RCC 7860 (cell line): ENCODE results near the gene COPRS.
"Not testable (repeated sequence)": the region's sequence is repeated elsewhere in the genome, so short reads cannot be mapped to it uniquely, and the experiment has no call there.

Experiments used
- DNase-seq: peaks from one replicate; pipeline ENCODE4 v3.0.0-alpha.2; 2015; ENCODE audit warnings: low spot score
- FAIRE-seq: peaks from 2 replicates; lab custom pipeline; 2012; peaks lifted over from hg19 to GRCh38; lab: Jason Lieb, UNC

The COPRS gene

DNA sequence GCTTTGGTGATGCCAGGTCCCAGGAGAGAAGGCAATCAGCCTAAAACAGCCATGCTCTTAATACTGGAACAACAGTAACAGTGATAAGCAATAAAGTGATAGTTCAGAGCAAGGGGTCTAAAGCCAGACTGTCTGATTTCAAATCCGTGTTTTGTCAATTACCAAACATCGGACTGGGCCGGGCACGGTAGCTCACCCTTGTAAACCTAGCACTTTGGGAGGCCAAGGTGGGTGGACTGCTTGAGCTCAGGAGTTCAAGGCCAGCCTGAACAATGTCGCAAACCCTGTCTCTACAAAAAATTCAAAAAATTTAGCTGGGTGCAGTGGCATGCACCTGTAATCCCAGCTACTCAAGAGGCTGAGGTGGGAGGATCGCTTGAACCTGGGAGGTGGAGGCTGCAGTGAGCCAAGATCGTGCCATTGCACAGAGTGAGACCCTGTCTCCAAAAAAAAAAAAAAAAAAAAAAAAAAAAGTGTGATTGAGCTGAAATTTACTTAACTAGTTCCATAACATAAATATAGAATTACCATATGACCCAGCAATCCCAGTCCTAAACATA, 5.1 kb downstream of the COPRS start:
- DNase-seq (no peak), FAIRE-seq (no peak)

DNA sequence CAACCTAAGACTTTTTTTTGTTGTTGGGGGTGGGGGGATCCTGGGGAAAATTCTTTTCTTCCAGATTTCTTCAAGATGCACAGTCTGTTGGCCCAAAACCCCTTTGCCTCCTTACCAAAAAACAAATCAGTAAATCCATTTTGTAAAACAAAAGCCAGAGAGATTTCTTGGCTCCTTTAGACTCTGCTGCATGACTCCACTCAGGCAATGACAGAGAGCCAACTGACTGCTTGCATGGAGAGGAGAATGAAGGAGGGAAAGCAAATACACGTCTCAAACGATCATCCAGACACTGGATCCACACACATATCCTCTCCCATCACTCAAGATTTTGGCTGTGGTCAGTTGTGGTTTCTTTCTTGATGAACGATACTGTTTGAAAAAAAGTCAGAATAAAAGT, 13.8 kb downstream of the COPRS start:
- DNase-seq (no peak), FAIRE-seq (no peak)

DNA sequence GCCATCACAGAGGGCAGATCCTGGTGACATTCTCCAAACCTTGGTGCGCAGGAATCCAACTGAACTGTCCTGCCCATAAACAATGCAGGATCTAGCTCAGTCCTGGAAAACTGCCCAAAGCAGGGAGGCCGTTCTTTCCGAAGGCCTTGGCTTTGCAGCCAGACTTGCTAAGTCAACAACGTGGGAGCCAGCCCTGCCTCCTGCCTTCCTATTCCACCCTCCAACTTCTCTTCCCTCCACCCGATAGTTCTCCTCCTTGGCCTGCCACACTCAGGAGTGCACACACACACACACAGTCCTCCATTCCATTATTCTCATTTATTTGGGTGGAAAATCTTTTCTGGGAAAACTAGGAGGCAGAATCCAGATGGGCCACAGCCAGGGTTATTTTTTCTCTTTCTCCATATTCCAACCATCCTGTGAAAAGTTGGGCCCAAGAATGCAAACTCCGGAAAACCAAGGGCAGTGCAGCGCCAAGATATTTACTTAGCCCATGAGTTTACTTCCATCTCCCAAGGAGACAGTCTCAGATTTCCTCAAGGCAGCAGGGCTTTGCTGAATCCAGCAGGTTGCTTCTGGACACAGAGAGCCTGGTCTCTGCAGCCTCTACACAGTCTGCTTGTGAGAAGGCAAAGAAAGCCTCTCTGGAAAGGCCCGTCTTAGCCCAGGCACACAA, 15.8 kb downstream of the COPRS start:
- no peak for FAIRE-seq
- no peak for DNase-seq

DNA sequence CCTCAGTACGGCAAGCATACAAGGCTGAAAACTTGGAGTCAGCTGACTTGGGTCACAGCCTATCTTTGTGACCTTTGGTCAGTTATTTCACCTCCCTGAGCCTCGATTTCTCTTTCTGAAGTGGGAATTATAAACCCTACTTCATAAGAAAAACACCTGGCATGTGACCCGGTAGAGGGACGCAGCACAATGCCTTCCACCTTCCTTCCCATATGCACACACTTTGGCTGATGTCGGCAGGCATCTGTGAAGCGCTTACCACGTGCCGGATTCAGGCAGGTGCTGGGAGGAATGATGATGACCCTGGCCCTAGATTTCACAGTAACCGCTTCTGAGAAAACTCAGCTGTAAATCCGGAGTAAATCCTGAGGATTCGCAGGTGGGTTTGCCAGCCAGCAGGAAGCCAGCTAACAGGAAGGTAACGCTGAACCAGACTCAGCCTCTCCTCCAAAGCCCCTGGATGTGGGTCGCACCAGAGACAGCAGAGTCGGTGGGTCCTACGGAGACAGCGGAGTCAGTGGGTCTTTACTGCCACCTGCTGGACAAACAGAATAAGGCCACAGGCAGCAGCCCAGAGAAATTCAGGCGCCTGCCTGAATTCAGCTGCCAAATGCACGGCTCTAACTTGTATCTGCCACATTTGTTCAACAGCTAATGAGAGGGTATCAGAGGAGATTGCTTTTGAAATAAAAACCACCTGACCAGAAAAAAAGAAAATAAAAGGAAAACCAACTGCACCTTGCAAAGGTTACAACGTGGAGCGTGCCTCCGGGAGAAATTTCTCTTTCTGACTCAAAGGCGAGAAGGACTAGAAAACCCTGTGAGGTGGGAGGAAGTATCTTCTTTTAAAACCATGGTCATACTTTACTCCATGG, 16.6 kb downstream of the COPRS start:
- DNase-seq (peak; percentile 47), FAIRE-seq (no peak)

DNA sequence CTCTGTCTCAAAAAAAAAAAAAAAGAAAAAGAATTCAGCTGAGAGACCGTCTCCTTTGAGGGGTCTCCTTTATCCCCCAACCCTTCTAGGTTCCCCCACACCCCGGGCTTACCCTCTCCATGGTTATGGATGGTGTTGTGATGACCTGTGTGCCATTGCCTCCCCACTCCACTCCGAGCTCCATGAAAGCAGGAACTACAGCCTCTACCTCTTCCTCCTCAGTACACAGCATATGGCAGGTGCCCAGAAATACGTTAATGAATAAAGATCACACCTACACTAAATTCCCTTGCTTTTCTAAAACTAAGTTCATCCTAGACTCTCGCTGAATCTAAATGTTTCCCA, 17.2 kb downstream of the COPRS start:
- FAIRE-seq = no peak

DNA sequence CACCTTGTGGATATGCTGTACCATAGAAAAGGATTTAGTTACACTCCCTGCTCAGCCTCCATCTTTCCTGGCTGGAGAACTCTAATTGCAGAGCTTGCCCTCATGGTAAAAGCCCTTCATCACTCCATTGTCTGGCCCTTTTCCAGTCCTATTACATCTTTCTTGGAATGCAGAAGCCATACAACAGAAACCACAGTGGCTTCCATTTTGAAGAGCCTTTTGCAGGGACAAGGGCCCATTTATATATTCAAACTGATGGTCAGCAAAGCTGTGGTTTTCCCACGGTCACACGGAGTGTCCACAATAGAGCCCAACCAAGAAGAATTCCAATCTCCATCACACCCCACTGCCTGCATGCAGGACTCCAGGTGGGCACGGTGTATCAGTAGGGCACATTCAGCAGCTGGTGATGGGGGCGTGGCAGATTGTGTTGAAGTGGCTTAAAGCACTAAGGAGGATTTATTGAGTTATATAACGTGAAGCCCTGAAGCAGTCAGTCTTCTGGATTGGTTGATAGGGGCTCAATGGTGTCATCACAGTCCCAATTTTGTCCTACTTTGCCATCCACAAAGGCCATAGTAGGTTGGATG, 20.3 kb downstream of the COPRS start:
- peak; percentile 1 for DNase-seq
- FAIRE-seq = no peak

More for the DNA sequence above, 17.2 kb downstream of the COPRS start:
- no peak for DNase-seq

DNA sequence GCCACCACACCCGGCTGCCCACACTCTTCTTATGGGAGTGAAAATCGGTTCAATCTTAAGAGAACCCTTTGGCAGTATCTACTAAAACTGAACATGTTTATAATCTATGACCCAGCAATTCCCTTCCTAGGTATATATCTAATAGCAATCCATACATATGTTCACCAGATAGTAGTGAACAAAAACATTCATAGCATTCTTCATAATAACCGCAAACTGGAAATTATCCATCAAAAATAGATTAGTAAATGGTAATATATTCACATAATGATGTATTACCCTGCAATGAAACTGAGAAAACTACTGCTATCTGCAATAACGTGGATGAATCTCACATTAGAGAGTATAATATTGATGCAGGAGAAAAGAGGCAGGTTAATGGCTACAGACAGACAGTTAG, 23.1 kb downstream of the COPRS start:
- FAIRE-seq (no peak), DNase-seq (no peak)

DNA sequence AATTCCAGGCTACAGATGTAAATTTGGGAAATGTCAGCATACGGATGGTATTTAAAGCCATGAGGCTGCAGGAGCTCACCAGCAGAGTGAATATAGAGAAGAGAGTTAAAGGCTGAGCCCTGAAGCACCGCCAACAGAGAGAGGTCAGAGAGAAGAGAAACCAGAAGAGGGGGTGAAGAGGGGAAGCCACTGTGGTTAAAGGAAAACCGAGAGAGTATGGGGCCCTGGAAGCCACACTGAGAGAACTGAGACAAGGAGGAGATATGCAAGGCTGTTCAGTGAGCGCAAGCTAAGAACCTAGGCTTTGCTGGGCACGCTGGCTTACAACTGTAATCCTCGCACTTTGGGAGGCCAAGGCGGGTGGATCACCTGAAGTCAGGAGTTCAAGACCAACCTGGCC, 24.6 kb downstream of the COPRS start:
- FAIRE-seq (no peak), DNase-seq (no peak)

DNA sequence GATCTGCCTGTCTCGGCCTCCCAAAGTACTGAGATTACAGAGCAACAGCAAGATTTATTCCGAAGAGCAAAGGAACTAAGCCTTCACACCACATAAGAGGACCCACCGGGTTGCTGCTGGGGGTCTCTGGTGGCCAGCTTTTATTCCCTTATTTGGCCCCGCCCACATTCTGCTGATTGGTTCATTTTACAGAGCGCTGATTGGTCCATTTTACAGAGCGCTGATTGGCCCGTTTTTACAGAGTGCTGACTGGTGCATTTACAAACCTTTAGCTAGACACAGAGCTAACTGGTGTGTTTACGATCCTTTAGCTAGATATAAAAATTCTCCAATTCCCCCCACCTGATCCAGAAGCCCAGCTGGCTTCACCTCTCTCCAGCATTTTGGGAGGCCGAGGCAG, 26.3 kb downstream of the COPRS start:
- no peak for FAIRE-seq

DNA sequence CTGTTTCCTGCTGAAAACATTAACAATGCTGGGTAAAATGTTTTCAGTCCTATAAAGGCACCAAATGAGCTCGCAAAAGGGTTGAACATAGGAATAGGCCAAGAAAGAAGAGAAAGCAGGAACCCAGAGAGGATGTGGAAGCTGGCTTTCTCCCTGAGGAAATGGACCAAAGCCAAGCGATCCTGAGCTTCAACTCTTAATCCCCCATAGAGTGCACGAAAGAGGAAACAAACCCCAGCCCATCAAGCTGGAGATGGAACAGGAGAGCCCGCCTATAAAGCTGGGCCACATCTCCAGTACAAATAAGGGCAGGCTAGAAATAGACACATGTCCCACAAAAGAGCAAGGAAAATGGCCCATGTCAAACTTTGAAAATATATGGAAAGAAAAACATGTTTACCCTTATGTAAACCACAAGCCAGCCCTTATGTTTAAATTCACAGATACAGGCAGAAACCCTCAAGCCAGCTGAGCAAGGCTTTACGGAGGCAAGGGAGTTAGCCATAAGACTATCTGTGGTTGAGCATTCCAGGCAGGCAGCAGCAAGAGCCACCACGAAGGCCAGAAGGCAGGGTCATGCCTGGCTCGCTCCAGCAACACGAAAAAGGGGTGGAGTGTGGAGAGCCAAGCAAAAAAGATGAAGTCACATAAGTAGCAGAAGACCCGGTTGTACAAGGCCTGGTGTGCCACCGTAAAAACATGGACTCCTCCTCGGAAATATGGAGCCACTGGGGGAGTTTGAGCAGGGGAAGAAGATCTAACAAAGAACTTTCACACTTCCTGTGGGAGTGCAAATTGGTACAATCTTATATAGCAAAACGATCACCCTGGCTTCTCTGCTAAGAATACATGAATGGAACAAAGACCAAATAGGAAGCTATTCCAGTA, 27.8 kb downstream of the COPRS start:
- FAIRE-seq = no peak
- no peak for DNase-seq

More for the DNA sequence above, 26.3 kb downstream of the COPRS start:
- DNase-seq = no peak

DNA sequence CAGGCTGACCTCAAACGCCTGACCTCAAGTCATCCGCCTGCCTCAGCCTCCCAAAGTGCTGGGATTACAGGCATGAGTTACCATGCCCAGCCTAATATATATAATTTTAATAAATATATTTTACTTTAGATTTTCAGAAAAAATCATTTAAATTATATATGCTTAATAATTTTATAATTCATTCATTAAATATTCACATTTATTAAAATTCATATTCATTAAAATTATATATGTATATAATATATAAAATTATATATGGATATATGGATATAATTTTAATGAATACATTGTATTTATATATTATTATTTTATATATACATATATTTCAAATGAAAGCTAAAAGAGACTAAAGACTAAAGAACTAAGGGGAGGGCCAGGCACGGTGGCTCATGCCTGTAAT, 29.4 kb downstream of the COPRS start:
- DNase-seq = no peak
- FAIRE-seq = peak; percentile 81

DNA sequence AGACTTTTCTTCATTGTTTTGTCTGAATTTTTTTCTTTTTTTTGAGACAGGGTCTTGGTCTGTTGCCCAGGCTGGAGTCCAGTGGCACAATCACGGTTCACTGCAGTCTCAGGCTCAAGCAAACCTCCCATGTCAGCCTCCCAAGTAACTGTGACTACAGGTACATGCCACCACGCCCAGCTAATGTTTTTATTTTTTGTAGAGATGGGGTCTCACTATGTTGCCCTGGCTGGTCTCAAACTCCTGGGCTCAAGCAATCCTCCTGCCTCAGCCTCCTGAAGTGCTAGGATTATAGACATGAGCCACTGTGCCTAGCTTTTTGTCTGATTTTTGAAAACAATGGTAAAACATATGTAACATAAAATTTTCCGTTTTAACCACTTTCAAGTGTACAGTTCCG, 30.1 kb downstream of the COPRS start:
- not testable (repeated sequence) for DNase-seq, FAIRE-seq

DNA sequence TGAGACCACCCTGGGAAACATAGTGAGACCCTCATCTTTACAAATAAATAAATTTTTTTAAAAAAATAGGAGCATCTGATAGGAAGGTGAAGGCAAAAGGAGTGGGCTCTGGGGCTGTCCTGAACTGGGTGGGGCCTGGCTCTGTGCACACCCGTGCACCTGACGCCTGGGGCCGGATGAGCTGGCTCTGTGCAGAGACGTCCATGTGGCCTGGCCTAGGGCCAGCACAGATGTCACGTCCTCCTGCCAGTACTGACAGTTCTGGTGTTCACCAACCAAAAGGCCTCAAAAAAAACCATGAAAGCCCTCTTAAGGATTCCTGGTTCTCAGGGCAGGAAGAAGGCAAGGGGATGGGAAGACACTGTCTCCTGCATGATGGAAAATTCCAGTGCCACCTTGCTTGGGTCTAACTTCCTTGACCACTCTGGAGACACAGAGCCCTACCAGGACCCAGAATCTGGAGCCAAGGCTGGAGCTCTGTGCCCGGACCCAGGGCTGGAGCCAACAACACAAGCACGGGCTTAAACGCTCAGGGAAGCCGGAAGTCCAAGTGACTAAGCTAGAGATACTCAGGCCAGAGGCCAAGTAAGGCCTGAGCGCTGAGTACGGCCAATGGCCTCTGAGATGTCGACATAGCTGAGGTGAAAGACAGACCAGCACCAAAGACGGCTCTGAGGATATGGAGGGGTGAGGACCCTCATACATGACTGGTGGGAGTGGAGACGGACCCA, 32.9 kb downstream of the COPRS start:
- no peak for DNase-seq

DNA sequence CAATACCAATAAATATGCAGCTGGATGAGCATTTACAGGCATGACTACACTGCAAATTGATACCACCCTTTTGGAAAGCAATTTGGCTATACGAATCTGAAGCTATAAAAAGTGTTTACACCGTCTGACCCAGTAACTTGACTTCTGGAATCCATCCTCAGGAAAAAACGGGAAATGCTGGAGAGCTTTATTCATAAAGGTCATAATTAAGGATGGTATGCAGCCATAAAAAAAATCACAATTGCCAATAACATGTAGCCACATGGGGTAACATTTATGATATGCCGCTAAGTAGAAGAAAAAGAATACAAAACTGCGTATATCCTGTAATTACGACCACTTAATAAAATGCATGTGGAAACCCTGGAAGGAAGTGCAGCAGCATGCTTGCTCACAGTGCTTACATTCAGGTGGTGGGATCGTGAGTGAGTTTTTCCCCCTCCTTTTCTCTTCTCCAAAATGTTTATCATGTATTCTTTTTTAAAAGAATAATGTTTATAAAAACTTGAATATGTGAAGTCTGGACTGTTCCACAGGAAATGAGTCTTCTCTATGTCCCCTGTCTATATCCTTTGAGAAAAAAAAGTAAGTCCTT, 34.2 kb downstream of the COPRS start:
- FAIRE-seq (no peak), DNase-seq (no peak)

More for the DNA sequence above, 32.9 kb downstream of the COPRS start:
- FAIRE-seq = no peak

DNA sequence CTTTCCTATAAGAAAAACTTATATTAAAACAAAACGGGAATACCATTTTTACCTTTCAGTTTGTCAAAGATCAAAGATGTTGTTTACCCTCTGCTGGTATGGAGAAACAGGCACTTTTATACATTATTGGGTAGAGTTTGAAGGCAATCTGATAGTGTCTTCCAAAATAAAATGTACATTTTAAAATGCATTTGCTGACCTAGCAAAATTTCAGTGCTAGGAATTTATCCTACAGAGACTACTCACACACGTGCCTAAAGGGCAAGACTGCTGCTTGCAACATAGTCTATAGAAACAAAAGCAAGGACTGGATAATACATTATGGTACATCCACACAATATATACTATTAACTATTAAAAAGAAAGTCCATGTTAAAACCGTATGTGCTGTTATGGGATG, 36.0 kb downstream of the COPRS start:
- FAIRE-seq = no peak
- DNase-seq = no peak

DNA sequence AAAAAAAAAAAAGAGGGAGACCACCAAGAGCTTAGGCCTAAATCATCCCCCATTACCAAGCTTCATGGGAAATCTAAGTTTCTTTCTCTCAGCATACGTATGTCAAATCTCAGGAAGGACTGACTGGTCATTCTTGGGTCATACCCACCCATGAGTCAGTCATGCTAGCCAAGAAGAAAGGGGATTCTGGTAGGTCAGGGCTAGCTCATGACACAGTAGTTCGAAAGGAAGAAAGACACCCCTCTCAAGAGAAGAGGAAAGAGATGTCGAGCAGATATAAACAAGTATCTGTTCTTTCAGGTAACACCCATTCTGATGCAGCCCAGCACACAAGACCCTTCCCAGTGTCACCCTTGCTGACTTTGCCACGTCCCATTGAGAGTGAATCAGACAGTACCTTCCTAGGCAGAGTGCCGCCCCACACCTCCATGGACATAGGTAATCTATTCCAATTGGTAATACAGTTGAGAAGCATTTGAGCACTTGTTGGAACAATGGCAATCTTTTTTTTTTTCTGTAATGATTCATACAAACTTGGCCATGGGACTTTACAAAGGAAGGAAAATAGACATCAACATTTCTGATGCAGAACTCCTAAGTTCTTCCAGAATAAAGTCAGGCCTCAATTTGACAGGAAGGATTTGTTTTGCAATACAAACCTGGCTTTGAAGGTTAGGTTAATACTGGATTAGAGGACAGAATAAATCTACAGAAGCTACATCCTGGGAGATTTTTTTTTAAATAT, 38.2 kb downstream of the COPRS start:
- DNase-seq = no peak
- FAIRE-seq = no peak

DNA sequence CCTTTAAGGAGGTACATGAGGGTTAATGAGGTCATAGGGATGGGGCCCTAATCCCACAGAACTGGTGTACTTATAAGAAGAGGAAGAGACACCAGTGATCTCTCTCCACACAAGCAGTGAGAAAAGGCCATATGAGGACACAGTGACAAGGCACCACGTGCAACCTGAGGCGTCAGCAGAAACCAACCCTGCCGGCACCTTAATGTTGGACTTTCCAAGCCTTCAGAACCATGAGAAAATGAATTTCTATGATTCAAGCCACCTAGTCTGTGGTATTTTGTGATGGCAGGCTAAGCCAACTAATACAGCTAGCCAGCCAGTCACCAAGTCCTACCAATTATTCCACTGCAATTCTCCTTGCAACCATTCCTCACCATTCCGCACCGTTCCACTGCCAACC, 39.5 kb downstream of the COPRS start:
- no peak for FAIRE-seq

DNA sequence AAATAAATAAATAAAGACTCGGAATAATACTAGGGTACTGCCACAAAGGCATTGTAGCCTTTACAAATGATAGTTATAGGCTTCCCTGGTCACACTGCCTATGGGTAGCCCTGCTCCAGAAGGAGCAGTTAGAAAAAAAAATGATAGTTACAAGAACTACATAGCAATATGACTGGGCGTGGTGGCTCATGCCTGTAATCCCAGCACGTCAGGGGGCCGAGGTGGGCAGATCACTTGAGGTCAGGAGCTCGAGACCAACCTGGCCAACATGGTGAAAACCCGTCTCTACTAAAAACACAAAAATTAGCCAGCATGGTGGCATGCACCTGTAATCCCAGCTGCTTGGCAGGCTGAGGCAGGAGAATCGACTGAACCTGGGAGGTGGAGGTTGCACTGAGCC, 40.2 kb downstream of the COPRS start:
- not testable (repeated sequence) for DNase-seq, FAIRE-seq

More for the DNA sequence above, 39.5 kb downstream of the COPRS start:
- no peak for DNase-seq

DNA sequence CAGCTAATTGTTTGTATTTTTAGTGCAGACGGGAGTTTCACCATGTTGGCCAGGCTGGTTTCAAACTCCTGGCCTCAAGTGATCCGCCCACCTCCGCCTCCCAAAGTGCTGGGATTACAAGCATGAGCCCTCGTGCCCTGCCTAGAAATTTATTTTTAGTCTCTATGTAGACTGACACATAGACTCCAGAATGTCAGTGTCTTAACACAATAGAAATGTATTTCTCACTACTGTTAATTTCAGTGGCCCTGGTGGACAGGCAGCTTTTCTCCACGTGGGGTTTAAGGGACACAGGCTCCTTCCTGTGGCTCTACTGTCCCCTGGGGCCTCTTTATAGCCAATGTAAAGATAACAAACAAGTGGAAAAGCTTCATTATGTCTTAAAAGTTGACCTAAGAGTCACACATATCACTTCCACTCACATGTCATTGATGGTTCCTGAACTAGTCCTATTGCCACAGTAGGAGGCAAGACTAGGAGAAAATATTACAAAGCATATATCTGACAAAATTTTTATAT, 43.8 kb downstream of the COPRS start:
- no peak for FAIRE-seq

More for the DNA sequence above, 43.8 kb downstream of the COPRS start:
- DNase-seq = no peak
